Ishikawa (cell line): ENCODE measurements around the gene LIN52.

ENCODE experiments used
- CEBPB ChIP-seq: IDR thresholded peaks from 2 replicates; pipeline ENCODE4 v1.6.1; 2012
- CREB1 ChIP-seq: IDR thresholded peaks from 2 replicates; pipeline ENCODE4 v1.6.1; 2012; ENCODE audit warnings: low read depth
- EGR1 ChIP-seq: IDR thresholded peaks from 2 replicates; pipeline ENCODE4 v1.6.1; 2012
- EP300 ChIP-seq: IDR thresholded peaks from 2 replicates; pipeline ENCODE4 v1.6.1; 2012; ENCODE audit warnings: borderline replicate concordance
- FOXM1 ChIP-seq: IDR thresholded peaks from 2 replicates; pipeline ENCODE4 v1.6.1; 2012; ENCODE audit warnings: low read depth, borderline replicate concordance
- MAX ChIP-seq: IDR thresholded peaks from 2 replicates; pipeline ENCODE4 v1.6.1; 2012
- NFIC ChIP-seq: IDR thresholded peaks from 2 replicates; pipeline ENCODE4 v1.6.1; 2012
- RAD21 ChIP-seq: IDR thresholded peaks from 2 replicates; pipeline ENCODE4 v1.6.1; 2012; ENCODE audit warnings: low read depth
- TAF1 ChIP-seq: IDR thresholded peaks from 2 replicates; pipeline ENCODE4 v1.6.1; 2012; ENCODE audit warnings: low read depth, mild to moderate bottlenecking
- TCF12 ChIP-seq: IDR thresholded peaks from 2 replicates; pipeline ENCODE4 v1.6.1; 2012; ENCODE audit warnings: low read depth
- TEAD4 ChIP-seq: IDR thresholded peaks from 2 replicates; pipeline ENCODE4 v1.6.1; 2012
- YY1 ChIP-seq: IDR thresholded peaks from 2 replicates; pipeline ENCODE4 v1.6.1; 2012; ENCODE audit warnings: low read depth
- ZBTB7A ChIP-seq: IDR thresholded peaks from 2 replicates; pipeline ENCODE4 v1.6.1; 2012; ENCODE audit warnings: low read depth
- TF ChIP-seq, protein P1 (sequence below): IDR thresholded peaks from 2 replicates; pipeline ENCODE4 v1.6.1; 2012
- TF ChIP-seq, protein P2 (sequence below): IDR thresholded peaks from 2 replicates; pipeline ENCODE4 v1.6.1; 2012; ENCODE audit warnings: low read depth, mild to moderate bottlenecking

Gene LIN52

DNA sequence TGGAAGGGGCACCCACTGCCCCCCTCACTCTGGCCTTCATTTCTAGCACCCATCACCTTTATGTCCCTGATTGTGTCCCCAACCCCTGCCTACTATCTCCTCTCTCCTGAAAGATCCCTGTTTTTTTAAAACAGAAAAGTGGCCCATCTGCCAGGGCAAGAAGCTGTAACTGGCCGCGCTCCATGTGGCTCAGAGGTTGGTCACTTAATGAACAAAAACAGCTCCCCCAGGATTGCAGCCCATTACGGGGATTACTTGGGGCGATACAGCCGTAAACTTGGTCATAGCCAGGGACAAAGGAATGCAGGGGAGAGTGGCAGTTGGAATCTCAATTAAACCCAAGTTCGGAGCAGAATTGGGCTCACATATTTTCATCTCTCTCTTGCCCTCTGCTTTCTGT lies 119.7 kb downstream of the LIN52 start:
- TF ChIP-seq YY1 (no peak), CEBPB (no peak), TEAD4 (no peak), MAX (no peak), NFIC (no peak), ZBTB7A (no peak), RAD21 (no peak), EP300 (no peak), EGR1 (no peak), TAF1 (no peak), FOXM1 (no peak), CREB1 (no peak)
- TF ChIP-seq, protein P1, sequence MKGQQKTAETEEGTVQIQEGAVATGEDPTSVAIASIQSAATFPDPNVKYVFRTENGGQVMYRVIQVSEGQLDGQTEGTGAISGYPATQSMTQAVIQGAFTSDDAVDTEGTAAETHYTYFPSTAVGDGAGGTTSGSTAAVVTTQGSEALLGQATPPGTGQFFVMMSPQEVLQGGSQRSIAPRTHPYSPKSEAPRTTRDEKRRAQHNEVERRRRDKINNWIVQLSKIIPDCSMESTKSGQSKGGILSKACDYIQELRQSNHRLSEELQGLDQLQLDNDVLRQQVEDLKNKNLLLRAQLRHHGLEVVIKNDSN, result no peak

- TF ChIP-seq NFIC, result no peak
- TF ChIP-seq MAX, result no peak
- TF ChIP-seq RAD21, result no peak
- TF ChIP-seq EP300, result no peak
- TF ChIP-seq TCF12, result no peak
- no peak for TF ChIP-seq TEAD4
- TF ChIP-seq CREB1, result no peak
- no peak for TF ChIP-seq TAF1
- TF ChIP-seq EGR1, result no peak
- no peak for TF ChIP-seq ZBTB7A
- TF ChIP-seq FOXM1, result no peak
- no peak for TF ChIP-seq CEBPB
- TF ChIP-seq, protein P1, result no peak
- TF ChIP-seq YY1, result no peak
- TF ChIP-seq, protein P2, sequence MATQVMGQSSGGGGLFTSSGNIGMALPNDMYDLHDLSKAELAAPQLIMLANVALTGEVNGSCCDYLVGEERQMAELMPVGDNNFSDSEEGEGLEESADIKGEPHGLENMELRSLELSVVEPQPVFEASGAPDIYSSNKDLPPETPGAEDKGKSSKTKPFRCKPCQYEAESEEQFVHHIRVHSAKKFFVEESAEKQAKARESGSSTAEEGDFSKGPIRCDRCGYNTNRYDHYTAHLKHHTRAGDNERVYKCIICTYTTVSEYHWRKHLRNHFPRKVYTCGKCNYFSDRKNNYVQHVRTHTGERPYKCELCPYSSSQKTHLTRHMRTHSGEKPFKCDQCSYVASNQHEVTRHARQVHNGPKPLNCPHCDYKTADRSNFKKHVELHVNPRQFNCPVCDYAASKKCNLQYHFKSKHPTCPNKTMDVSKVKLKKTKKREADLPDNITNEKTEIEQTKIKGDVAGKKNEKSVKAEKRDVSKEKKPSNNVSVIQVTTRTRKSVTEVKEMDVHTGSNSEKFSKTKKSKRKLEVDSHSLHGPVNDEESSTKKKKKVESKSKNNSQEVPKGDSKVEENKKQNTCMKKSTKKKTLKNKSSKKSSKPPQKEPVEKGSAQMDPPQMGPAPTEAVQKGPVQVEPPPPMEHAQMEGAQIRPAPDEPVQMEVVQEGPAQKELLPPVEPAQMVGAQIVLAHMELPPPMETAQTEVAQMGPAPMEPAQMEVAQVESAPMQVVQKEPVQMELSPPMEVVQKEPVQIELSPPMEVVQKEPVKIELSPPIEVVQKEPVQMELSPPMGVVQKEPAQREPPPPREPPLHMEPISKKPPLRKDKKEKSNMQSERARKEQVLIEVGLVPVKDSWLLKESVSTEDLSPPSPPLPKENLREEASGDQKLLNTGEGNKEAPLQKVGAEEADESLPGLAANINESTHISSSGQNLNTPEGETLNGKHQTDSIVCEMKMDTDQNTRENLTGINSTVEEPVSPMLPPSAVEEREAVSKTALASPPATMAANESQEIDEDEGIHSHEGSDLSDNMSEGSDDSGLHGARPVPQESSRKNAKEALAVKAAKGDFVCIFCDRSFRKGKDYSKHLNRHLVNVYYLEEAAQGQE, result no peak
These were observed 121.1 kb downstream of the LIN52 start for GRCh38 chr14:74205882-74206281.

DNA sequence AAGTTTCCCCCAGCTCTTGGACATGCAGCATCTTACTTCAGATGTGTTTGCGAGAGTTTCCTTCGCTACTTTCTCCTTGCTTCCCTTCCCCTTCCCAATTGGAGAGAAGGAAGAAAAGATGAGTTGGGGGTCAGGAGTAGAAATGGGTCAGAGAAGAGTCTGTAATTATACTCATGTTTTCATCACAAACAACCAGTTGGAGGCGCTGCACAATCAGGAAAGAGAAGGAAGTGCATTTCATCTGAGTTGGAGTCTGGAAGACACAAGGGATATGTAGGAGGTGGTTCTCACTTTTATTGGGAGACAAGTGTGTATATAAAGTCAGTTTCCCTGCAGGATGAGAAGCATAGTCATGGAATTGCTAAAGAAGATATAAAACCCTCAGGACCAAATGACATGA lies 123.2 kb downstream of the LIN52 start:
- TF ChIP-seq TAF1 (no peak), RAD21 (peak; percentile 35)

GRCh38 chr14:74208642-74209041 lies 123.9 kb downstream of the LIN52 start:
- TF ChIP-seq YY1 (no peak), RAD21 (no peak), CEBPB (no peak), TCF12 (no peak), TEAD4 (no peak), EP300 (no peak)
- TF ChIP-seq, protein P1, result no peak

GRCh38 chr14:74211945-74212580 lies 127.3 kb downstream of the LIN52 start:
- TF ChIP-seq TCF12 (no peak), EP300 (no peak), CREB1 (no peak), ZBTB7A (no peak), RAD21 (no peak), CEBPB (no peak), NFIC (no peak), YY1 (no peak), MAX (no peak), TAF1 (no peak), EGR1 (no peak), FOXM1 (no peak), TEAD4 (no peak)
- TF ChIP-seq, protein P2, result no peak
- TF ChIP-seq, protein P1, result no peak
